ENCODE results near the gene CHST1.

The CHST1 gene

DNA sequence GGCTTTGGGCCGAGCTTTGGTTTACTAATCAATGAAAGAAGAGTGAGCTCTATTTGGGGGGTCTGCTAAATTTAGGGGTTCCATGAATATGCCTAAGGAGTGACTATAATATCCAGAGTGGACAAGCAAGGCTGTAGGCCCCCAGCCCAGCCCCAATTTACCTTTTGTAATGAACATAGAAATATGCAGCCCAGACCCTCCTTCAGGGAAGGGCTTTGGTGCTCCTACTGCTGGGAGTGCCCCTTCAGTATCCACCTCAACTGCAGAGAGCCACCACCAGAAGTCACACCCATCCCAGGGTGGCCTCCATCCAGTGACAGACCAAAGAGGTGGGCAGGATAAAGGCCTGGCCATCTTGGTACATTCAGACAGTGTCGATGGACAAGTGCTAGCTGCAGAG lies 43.1 kb downstream of the CHST1 start:
- TF ChIP-seq, protein P1, sequence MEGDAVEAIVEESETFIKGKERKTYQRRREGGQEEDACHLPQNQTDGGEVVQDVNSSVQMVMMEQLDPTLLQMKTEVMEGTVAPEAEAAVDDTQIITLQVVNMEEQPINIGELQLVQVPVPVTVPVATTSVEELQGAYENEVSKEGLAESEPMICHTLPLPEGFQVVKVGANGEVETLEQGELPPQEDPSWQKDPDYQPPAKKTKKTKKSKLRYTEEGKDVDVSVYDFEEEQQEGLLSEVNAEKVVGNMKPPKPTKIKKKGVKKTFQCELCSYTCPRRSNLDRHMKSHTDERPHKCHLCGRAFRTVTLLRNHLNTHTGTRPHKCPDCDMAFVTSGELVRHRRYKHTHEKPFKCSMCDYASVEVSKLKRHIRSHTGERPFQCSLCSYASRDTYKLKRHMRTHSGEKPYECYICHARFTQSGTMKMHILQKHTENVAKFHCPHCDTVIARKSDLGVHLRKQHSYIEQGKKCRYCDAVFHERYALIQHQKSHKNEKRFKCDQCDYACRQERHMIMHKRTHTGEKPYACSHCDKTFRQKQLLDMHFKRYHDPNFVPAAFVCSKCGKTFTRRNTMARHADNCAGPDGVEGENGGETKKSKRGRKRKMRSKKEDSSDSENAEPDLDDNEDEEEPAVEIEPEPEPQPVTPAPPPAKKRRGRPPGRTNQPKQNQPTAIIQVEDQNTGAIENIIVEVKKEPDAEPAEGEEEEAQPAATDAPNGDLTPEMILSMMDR (conservative IDR thresholded peaks at IDR 0.05; ENCODE audit: low read depth, low read length): no peak
- H3K4me3 ChIP-seq (ENCODE audit: low read depth, low read length): no peak overlapping the region

GRCh38 chr11:45621588-45621987 lies 43.8 kb downstream of the CHST1 start:
- no peak for DNase-seq (ENCODE audit: low read depth)
- H3K4me3 ChIP-seq (ENCODE audit: low read depth, low read length): no peak overlapping the region
- TF ChIP-seq, protein P1 (conservative IDR thresholded peaks at IDR 0.05; ENCODE audit: low read depth, low read length): no peak

More for the DNA sequence above, 43.1 kb downstream of the CHST1 start:
- no peak for DNase-seq (ENCODE audit: low read depth)

DNA sequence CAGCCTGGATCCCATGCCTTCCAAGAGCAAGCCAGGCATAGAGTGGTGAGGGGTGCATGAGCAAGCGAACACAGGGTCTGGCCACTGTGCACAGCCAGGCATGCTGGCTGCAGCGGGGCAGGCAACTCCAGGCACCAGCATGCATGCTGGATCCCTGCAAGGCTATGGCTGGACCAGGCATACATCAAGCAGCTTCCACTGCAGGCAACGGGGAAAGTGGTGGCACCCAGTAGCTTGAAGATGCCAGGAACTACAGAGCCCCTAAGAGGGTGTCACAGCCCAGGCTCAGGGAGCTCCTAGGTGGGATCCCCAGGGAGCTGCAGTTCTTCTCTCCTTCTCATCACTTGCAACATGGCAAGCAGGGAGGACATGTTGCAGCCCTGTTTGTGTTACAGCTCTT lies 45.2 kb downstream of the CHST1 start:
- TF ChIP-seq, protein P1 (conservative IDR thresholded peaks at IDR 0.05; ENCODE audit: low read depth, low read length): no peak
- H3K4me3 ChIP-seq (ENCODE audit: low read depth, low read length): no peak overlapping the region
- no peak for DNase-seq (ENCODE audit: low read depth)

GRCh38 chr11:45618897-45619296 lies 46.5 kb downstream of the CHST1 start:
- no peak for DNase-seq (ENCODE audit: low read depth)
- H3K4me3 ChIP-seq (ENCODE audit: low read depth, low read length): no peak overlapping the region
- TF ChIP-seq, protein P1 (conservative IDR thresholded peaks at IDR 0.05; ENCODE audit: low read depth, low read length): no peak

GRCh38 chr11:45617871-45618601 lies 47.4 kb downstream of the CHST1 start:
- no peak overlapping the region for H3K4me3 ChIP-seq (ENCODE audit: low read depth, low read length)
- DNase-seq (ENCODE audit: low read depth): no peak
- TF ChIP-seq, protein P1 (conservative IDR thresholded peaks at IDR 0.05; ENCODE audit: low read depth, low read length): no peak

GRCh38 chr11:45616802-45617549 lies 48.4 kb downstream of the CHST1 start:
- DNase-seq (ENCODE audit: low read depth): no peak
- TF ChIP-seq, protein P1 (conservative IDR thresholded peaks at IDR 0.05; ENCODE audit: low read depth, low read length): no peak
- H3K4me3 ChIP-seq (ENCODE audit: low read depth, low read length): no peak overlapping the region
